IMR-90 (cell line): ENCODE results near the gene IGLL1. TPM values are rescaled to one million over a fixed set of nuclear protein-coding genes. Genes with fewer than 3 reads are reported as not detected.

ENCODE experiments used
- ATAC-seq: fragments of 200-7000 bp; cut with Tn5 transposase; 2 replicates; pipeline ENCODE4 v1.9.1; 2020; ENCODE audit warnings: low read depth, mild to moderate bottlenecking, moderate library complexity
- BruUV-seq: library from RNA; stranded (reverse); fragments of 400-500 nt; replicated peaks from 2 replicates; lab custom pipeline; 2021; lab: Mats Ljungman, UMichigan
- CTCF ChIA-PET: fragments of 300-600 bp; formaldehyde crosslinking; extraction: SDS; loops from one replicate; lab custom pipeline; 2021; ENCODE audit warnings: antibody characterized with exemption; lab: Yijun Ruan, JAX
- POLR2A ChIA-PET: fragments of 300-600 bp; sonication (Branson Sonifier 250); formaldehyde crosslinking; loops from one replicate; lab custom pipeline; 2022; ENCODE audit warnings: antibody characterized with exemption; ENCODE audit not compliant: unreplicated experiment; lab: Charles Lee
- DNase-seq: peaks from one replicate; pipeline ENCODE4 v3.0.0; 2013
- H2AFZ ChIP-seq: replicated peaks from 2 replicates; pipeline ENCODE3; 2013; ENCODE audit warnings: low read length, mild to moderate bottlenecking; ENCODE audit not compliant: poor library complexity
- H2AK5ac ChIP-seq: 2 replicates; pipeline ENCODE4 v1.6.1; 2013; ENCODE audit warnings: low read depth, low read length, inconsistent platforms
- H2AK9ac ChIP-seq: replicated peaks from 2 replicates; pipeline ENCODE3; 2013; ENCODE audit warnings: mild to moderate bottlenecking, low read depth, low read length, moderate library complexity; ENCODE audit not compliant: poor library complexity
- H2BK120ac ChIP-seq: 2 replicates; pipeline ENCODE4 v1.6.1; 2013; ENCODE audit warnings: low read depth, low read length, inconsistent platforms
- H2BK15ac ChIP-seq: 3 replicates; pipeline ENCODE4 v1.6.1; 2013; ENCODE audit warnings: low read depth, low read length, inconsistent platforms
- H2BK20ac ChIP-seq: 2 replicates; pipeline ENCODE4 v1.6.1; 2013; ENCODE audit warnings: low read depth, mild to moderate bottlenecking, inconsistent platforms, low read length, moderate library complexity
- H2BK5ac ChIP-seq: 2 replicates; pipeline ENCODE4 v1.6.1; 2013; ENCODE audit warnings: mild to moderate bottlenecking, low read depth, low read length, inconsistent platforms; ENCODE audit not compliant: poor library complexity, severe bottlenecking
- H3K14ac ChIP-seq: replicated peaks from 2 replicates; pipeline ENCODE4 v1.6.1; 2013; ENCODE audit warnings: low read depth, low read length, inconsistent platforms
- H3K18ac ChIP-seq: 2 replicates; pipeline ENCODE4 v1.6.1; 2013; ENCODE audit warnings: low read depth, low read length, control low read depth
- H3K23ac ChIP-seq: 2 replicates; pipeline ENCODE4 v1.6.1; 2013; ENCODE audit warnings: low read depth, low read length, inconsistent platforms
- H3K27ac ChIP-seq: 2 replicates; pipeline ENCODE4 v1.5.1; 2013; ENCODE audit warnings: mild to moderate bottlenecking, control low read depth, low read length; ENCODE audit not compliant: insufficient read depth
- H3K27me3 ChIP-seq: 2 replicates; pipeline ENCODE4 v1.6.1; 2013; ENCODE audit warnings: low read length; ENCODE audit not compliant: control insufficient read depth, insufficient read depth
- H3K36me3 ChIP-seq: 2 replicates; pipeline ENCODE4 v1.6.1; 2013; ENCODE audit warnings: low read length, mixed read lengths; ENCODE audit not compliant: control insufficient read depth, insufficient read depth
- H3K4ac ChIP-seq: 2 replicates; pipeline ENCODE4 v1.6.1; 2013; ENCODE audit warnings: low read depth, low read length, inconsistent platforms
- H3K4me1 ChIP-seq: 2 replicates; pipeline ENCODE4 v1.6.1; 2013; ENCODE audit warnings: low read length, mixed read lengths; ENCODE audit not compliant: control insufficient read depth, insufficient read depth
- H3K4me2 ChIP-seq: 2 replicates; pipeline ENCODE4 v1.6.1; 2013; ENCODE audit warnings: low read depth, mild to moderate bottlenecking, control low read depth, low read length, moderate library complexity
- H3K4me3 ChIP-seq: 2 replicates; pipeline ENCODE4 v1.5.1; 2013; ENCODE audit warnings: low read depth, mild to moderate bottlenecking, control low read depth, low read length, moderate library complexity; ENCODE audit not compliant: insufficient read depth
- H3K56ac ChIP-seq: 2 replicates; pipeline ENCODE4 v1.6.1; 2013; ENCODE audit warnings: low read length, inconsistent platforms; ENCODE audit not compliant: insufficient read depth; ENCODE audit errors: extremely low read depth
- H3K79me1 ChIP-seq, 2 experiments: 2 replicates each; pipeline ENCODE4 v1.6.1; 2013; ENCODE audit warnings: low read length in 2 of 2, inconsistent platforms in 1 of 2, low read depth in 1 of 2
- H3K9ac ChIP-seq: 2 replicates; pipeline ENCODE4 v1.6.1; 2013; ENCODE audit warnings: low read depth, low read length, control low read depth
- H3K9me1 ChIP-seq: 2 replicates; pipeline ENCODE4 v1.6.1; 2013; ENCODE audit warnings: low read length, inconsistent platforms; ENCODE audit not compliant: insufficient read depth
- H3K9me3 ChIP-seq: 2 replicates; pipeline ENCODE4 v1.6.1; 2013; ENCODE audit warnings: low read length; ENCODE audit not compliant: control insufficient read depth, insufficient read depth
- H4K20me1 ChIP-seq: 2 replicates; pipeline ENCODE4 v1.6.1; 2013; ENCODE audit warnings: low read length, inconsistent platforms; ENCODE audit not compliant: insufficient read depth
- H4K5ac ChIP-seq: 2 replicates; pipeline ENCODE4 v1.6.1; 2013; ENCODE audit warnings: mild to moderate bottlenecking, low read depth, low read length, control low read depth
- H4K8ac ChIP-seq, 2 experiments: 2 replicates each; pipeline ENCODE4 v1.6.1; 2013; ENCODE audit warnings: low read depth in 2 of 2, low read length in 2 of 2, control low read depth in 1 of 2, inconsistent platforms in 1 of 2
- H4K91ac ChIP-seq: 2 replicates; pipeline ENCODE4 v1.6.1; 2013; ENCODE audit warnings: low read depth, low read length, inconsistent platforms; ENCODE audit not compliant: insufficient read depth
- BHLHE40 ChIP-seq: fragments of 150-350 bp; IDR thresholded peaks from 2 replicates; pipeline ENCODE4 v1.6.1; 2016; ENCODE audit warnings: mild to moderate bottlenecking, low read depth, low read length
- CEBPB ChIP-seq: IDR thresholded peaks from 2 replicates; pipeline ENCODE4 v1.6.1; 2012; ENCODE audit warnings: low read depth, low read length, improper control_type of control experiment
- MAZ ChIP-seq: IDR thresholded peaks from 2 replicates; pipeline ENCODE4 v1.6.1; 2012; ENCODE audit warnings: low read depth, mild to moderate bottlenecking, low read length, improper control_type of control experiment, moderate library complexity, borderline replicate concordance
- MXI1 ChIP-seq: IDR thresholded peaks from 2 replicates; pipeline ENCODE4 v1.6.1; 2012; ENCODE audit warnings: low read depth, mild to moderate bottlenecking, low read length, moderate library complexity, borderline replicate concordance
- WGBS, 2 experiments: methylation state at CpG; one replicate each; pipeline versions ENCODE4 v1.1.5 to v1.1.7; 2013; ENCODE audit warnings: missing lambda C conversion rate in 2 of 2; ENCODE audit not compliant: insufficient read length in 1 of 2; ENCODE audit errors: extremely low coverage in 2 of 2; 5-methylcytosine and 5-hydroxymethylcytosine counted together
- dilution Hi-C: fragments of 300-500 bp; cut with HindIII; formaldehyde crosslinking; loops from one replicate; pipeline ENCODE4 v1.14.3; 2018; ENCODE audit warnings: low sequenced_read_pairs; ENCODE audit not compliant: unreplicated experiment
- in situ Hi-C: fragments of 300-500 bp; cut with MboI; formaldehyde crosslinking; loops from 3 replicates; pipeline ENCODE4 v1.14.3; 2019; ENCODE audit warnings: low sequenced_read_pairs, inconsistent platforms, mixed read lengths
- intact Hi-C: fragments of 100-400 bp; cut with micrococcal nuclease; formaldehyde crosslinking; loops from 2 replicates; pipeline ENCODE4 v1.10.0; 2022
- polyA plus RNA-seq, 3 experiments: library from polyadenylated mRNA; depleted of rRNA; stranded (reverse); fragments of >200 nt; gene quantifications; 2 replicates each; pipeline ENCODE4 v1.2.3, GENCODE V29; 2012; ENCODE audit warnings: low replicate concordance in 1 of 3
- total RNA-seq: library from RNA; depleted of rRNA; stranded (reverse); fragments of >200 nt; gene quantifications from 2 replicates; pipeline ENCODE4 v1.2.3, GENCODE V29; 2012

IGLL1 gene
- total and polyA plus RNA-seq, 2 of the 4 experiments (the other 2 are of a cell fraction), result not detected

GRCh38 chr22:23569716-23570115 is 10.4 kb downstream of the IGLL1 start:
- intact Hi-C loops, result no loop called here

More at GRCh38 chr22:23569716-23570115, 10.4 kb downstream of the IGLL1 start:
- H4K8ac ChIP-seq, result no peak overlapping the region
- no peak overlapping the region for H3K14ac ChIP-seq
- no peak overlapping the region for H4K91ac ChIP-seq
- no peak overlapping the region for H3K23ac ChIP-seq
- no peaks in the 10 kb centered on the region for H3K36me3 ChIP-seq
- ATAC-seq (no peak), DNase-seq (no peak)
- TF ChIP-seq BHLHE40, result no peak
- TF ChIP-seq MXI1, result no peak
- no peak for TF ChIP-seq CEBPB
- TF ChIP-seq MAZ, result no peak
- H3K9me1 ChIP-seq, result no peaks in the 10 kb centered on the region
- no peak overlapping the region for H3K18ac ChIP-seq
- H2BK15ac ChIP-seq, result no peak overlapping the region
- in situ Hi-C loops (no loop called here), dilution Hi-C loops (no loop called here)
- no peak overlapping the region for H3K4me2 ChIP-seq
- no peaks in the 10 kb centered on the region for H4K20me1 ChIP-seq
- H3K4ac ChIP-seq, result no peak overlapping the region
- no peak overlapping the region for H3K9ac ChIP-seq
- H2BK20ac ChIP-seq, result no peak overlapping the region
- H4K5ac ChIP-seq, result no peak overlapping the region
- BruUV-seq, result no TSS peak
- peaks cover 31% of the 10 kb centered on the region for H3K27me3 ChIP-seq
- CTCF ChIA-PET, result no interaction called here
- no peak overlapping the region for H3K27ac ChIP-seq
- H3K9me3 ChIP-seq, result no peaks in the 10 kb centered on the region
- H2AK5ac ChIP-seq, result no peak overlapping the region
- no peaks in the 10 kb centered on the region for H3K4me1 ChIP-seq
- no peak overlapping the region for H2BK120ac ChIP-seq
- POLR2A ChIA-PET, result no interaction called here
- no peaks in the 10 kb centered on the region for H3K79me1 ChIP-seq
- no peak overlapping the region for H3K4me3 ChIP-seq
- H2AK9ac ChIP-seq, result no peak overlapping the region
- H2AFZ ChIP-seq, result no peak overlapping the region
- H2BK5ac ChIP-seq, result no peak overlapping the region
- no peak overlapping the region for H3K56ac ChIP-seq
- 72% methylated on average over 2 of the region's 10 CpGs; no CpG with 5 or more reads in 1 of the 2 experiments for WGBS, 2 experiments
